Measurements from ENCODE around the gene ASB6.

GRCh38 chr9:129639034-129639630, 2.8 kb downstream of the ASB6 start:
- TF ChIP-seq CTCF (IDR thresholded peaks at IDR 0.05) (no peak), EZH2 (IDR thresholded peaks at IDR 0.05) (no peak)

Measured in neural progenitor cell (in vitro differentiated cells).